ENCODE data around the gene VPS37B. TPM values are rescaled to one million over a fixed set of nuclear protein-coding genes. Genes with fewer than 3 reads are reported as not detected.

VPS37B gene
- total RNA-seq, 1 donor from 2014 or later = 9.5 TPM

DNA sequence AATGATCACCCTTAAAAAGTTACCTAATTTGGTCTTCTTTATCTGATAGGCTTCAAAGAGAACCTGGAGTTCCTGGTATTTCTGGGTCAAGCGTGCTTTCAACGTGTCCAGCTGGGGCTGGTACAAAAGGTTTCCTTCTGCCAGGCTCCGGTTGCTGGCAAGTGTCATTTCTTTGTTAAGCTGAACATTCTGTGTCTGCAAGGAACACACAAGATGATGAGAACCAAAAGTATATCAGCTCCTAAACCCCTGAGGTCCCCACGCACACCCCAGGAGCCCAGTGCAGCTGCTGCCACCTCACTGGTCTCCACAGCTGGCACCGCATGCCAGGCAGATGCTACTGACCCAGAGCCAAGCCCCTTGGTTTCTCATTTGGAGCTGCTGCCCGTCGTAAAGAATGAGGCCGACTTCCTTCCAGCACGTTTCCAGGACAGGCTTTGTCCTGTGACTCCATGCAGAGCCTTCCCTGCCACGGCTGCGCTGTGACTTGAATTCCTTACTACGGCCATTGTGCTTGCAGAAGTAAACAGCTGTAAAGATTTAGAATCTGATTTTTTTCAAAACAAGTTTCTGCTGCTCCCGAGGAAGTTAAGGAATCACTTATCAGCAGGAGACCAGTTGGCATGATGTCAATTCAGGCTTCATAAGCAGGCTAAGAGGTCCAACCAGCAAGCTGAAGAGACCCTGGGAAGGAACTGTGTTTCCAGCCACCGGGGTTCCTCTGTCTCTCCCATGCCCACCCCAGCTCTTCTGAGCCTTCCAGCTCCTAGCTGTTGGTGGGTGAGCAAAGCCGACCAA, 24.9 kb downstream of the VPS37B start:
- no peaks in the 10 kb centered on the region for H3K9me3 Mint-ChIP-seq
- peak overlapping the region; percentile 79 for H3K4me3 Mint-ChIP-seq
- peaks cover 14% of the 10 kb centered on the region for H3K27me3 Mint-ChIP-seq
- peaks cover 47% of the 10 kb centered on the region for H3K4me1 Mint-ChIP-seq
- H3K27ac Mint-ChIP-seq = no peak overlapping the region
- intact Hi-C loops (cut with micrococcal nuclease) = loop anchor here (1.0 to 10.0 kb wide), 2 partner anchors 76 to 204 kb away; no protein-coding TSS in a partner anchor
- peaks cover 49% of the 10 kb centered on the region for H3K36me3 Mint-ChIP-seq (ENCODE audit: low read depth)
- DNase-seq = no peak

DNA sequence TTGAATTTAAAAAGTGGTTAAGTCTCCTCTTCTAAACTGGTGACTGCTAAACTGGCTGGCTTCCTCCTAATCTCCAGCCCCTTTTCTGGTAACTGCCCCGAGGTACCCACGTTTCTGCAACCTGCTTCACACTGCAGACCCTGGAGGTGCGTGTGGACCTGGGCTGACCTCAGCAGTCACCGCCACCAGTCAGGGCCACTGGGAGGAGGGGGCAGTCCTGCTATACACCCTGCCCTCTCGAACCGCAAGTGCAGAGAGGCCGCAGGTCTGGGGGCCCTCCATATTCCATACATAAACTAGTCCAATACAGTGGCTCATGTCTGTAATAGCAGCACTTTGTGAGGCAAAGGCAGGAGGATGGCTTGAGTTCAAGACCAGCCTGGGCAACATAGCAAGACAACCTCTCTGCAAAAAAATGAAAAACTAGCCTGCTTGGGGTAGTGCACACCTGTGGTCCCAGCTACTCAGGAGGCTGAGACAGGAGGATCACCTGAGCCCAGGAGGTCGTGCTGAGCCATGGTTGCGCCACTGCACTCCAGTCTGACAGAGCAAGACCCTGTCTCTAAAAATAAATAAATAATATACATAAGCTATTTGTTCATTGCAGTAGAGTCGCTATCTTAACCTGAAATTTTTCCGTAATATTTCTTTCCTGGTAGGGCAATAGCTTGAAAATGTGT, 25.6 kb downstream of the VPS37B start:
- Mint-ChIP-seq H3K4me3 (no peak overlapping the region), H3K4me1 (peaks cover 40% of the 10 kb centered on the region), H3K27me3 (peaks cover 14% of the 10 kb centered on the region), H3K27ac (no peak overlapping the region), H3K9me3 (no peaks in the 10 kb centered on the region), H3K36me3 (ENCODE audit: low read depth) (peaks cover 49% of the 10 kb centered on the region)
- no peak for DNase-seq
- intact Hi-C loops (cut with micrococcal nuclease) = loop anchor here (10.0 kb wide), 1 partner anchor 204 kb away; no protein-coding TSS in a partner anchor

DNA sequence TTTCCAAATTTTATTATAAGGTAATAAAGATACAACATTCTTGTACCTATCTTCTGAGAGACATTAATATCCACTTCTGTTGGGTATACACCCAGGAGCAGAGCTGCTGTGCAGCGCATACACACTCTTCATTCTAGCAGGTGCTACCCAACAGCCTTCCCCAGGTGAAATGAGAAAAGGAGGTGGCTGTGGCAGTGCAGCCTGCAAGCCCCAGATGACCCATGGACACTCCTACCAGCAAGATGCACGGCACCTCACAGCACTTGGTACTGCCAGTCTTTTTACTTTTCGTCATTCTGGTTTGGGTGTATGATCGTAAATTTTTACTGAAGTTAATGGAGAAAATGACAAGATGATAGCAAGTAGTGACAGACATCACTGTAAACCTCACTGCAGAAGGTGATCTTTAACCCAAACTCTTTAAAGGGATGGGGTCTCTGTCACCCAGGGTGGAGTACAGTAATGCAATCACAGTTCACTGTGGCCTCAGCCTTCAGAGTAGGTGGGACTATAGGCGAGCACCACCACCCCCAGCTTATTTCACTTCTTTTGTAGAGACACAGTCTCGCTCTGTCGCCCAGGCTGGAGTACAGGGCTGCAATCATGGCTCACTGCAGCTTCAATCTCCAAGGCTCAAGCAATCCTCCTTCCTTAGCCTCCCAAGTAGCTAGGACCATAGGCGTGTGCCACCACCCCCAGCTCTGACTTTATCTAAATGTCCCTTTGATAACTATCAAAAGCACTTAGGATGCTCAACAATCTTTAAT, 26.5 kb downstream of the VPS37B start:
- DNase-seq = no peak
- H3K4me1 Mint-ChIP-seq = peaks cover 37% of the 10 kb centered on the region
- H3K36me3 Mint-ChIP-seq (ENCODE audit: low read depth) = peaks cover 55% of the 10 kb centered on the region
- H3K9me3 Mint-ChIP-seq = no peaks in the 10 kb centered on the region
- H3K27me3 Mint-ChIP-seq = peaks cover 14% of the 10 kb centered on the region
- no peak overlapping the region for H3K27ac Mint-ChIP-seq
- H3K4me3 Mint-ChIP-seq = no peak overlapping the region
- intact Hi-C loops (cut with micrococcal nuclease) = no loop called here

DNA sequence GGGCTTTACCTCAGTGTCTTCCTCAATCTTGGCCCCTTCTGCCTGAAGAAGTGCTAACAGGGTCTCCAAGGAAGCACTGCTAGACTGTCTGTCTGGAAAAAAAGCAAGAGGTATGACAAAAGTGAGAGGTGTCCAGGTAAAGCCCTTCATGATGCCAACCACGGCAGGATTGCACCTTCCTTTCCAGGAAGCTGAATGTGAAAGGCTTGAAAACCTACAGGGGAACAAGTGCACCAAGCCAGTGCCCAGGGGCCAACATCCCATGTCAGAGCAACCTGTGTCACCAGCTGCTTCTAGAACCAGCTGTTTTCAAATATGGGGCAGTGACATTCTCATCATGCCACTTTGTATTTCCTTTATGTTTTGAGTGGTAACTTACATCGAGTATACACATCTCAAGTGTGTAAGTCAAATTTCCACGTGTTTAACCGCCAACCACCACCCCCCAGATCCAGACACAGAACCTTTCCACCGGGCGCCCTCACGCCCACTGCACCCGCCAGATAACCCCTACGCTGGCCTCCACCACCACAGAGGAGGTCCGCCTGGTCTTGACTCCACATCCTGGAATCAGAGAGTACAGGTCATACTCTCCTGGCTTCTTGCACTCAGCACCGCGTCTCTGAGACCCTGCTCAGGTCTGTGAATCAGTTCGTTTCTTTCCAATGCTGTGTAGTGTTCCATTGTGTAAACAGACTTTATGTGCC, 27.3 kb downstream of the VPS37B start:
- peaks cover 30% of the 10 kb centered on the region for H3K4me1 Mint-ChIP-seq
- no peak overlapping the region for H3K27ac Mint-ChIP-seq
- no peak overlapping the region for H3K4me3 Mint-ChIP-seq
- H3K36me3 Mint-ChIP-seq (ENCODE audit: low read depth) = peaks cover 54% of the 10 kb centered on the region
- no peak for DNase-seq
- intact Hi-C loops (cut with micrococcal nuclease) = no loop called here
- no peaks in the 10 kb centered on the region for H3K9me3 Mint-ChIP-seq
- peaks cover 11% of the 10 kb centered on the region for H3K27me3 Mint-ChIP-seq

DNA sequence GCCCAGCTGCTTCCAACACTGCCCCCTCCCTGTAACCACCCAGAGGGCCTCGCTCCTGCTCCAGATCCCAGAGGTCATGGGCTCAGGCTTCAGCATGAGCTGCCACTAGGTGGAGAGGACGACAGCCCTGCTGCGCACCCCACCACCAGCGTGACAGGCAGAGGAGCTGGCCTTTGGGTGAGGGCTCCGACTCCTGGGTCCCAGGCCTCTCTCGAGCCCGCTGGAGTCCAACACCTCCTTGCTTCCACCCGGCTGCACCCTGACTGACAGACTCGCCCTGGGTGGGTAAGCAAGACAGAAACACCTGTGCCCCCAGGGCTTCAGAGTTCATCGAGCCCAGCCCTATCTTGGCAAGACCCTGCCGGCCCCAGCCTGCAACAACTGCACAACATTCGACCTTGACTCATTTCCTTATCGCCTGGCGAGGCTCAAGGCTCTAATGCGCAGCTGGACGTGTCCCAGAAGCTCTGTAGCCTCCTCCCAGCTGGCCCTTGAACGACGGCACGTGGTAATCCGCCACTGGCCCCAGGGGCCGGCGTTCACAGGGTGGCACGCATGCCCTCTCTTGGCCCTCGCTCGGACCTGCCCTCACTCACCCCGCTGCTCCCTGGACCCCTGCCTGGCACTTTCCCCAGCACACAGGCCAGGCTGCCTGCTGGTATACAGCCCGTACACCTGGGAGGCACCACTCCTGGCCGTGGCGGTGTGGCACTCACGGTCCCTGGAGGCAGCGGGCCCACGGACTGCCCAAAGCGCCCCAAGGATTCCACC, 28.0 kb downstream of the VPS37B start:
- H3K36me3 Mint-ChIP-seq (ENCODE audit: low read depth) = peaks cover 48% of the 10 kb centered on the region
- no peak for DNase-seq

DNA sequence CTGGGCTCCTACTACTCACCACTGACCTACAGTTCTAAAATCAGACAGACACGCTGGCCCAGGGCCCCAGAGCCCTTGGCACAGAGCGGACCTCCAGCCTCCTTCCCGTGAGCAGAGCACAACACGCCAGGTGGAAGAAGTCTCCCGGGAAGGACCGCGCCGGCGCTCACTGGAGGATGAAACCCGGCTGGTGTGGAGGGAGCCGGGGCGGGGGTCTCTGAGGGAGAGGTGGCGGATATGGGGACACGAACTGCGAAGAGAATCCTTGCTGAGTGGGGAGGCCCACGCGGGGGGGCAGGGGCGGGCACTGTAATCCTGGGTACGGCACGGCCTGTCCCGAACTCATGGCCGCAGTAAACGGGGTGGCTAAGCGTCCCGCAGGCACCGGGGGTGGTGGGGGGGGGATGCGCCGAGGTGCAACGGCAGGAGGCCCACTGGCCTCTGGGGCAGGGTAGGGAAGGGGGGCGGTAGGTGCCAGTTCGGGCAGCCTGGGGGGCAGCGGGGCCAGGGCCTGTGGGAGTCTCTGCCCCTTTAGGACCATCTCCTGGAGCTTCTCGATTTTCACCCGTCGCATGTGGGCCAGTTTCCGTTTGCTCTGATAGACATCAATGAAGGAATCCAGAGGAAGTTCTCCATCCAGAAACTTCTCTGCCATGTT, 28.8 kb downstream of the VPS37B start:
- peaks cover 6% of the 10 kb centered on the region for H3K27me3 Mint-ChIP-seq
- intact Hi-C loops (cut with micrococcal nuclease) = no loop called here
- no peak overlapping the region for H3K4me3 Mint-ChIP-seq

More for the DNA sequence above, 28.0 kb downstream of the VPS37B start:
- intact Hi-C loops (cut with micrococcal nuclease) = no loop called here
- H3K4me3 Mint-ChIP-seq = no peak overlapping the region
- no peak overlapping the region for H3K27ac Mint-ChIP-seq
- peaks cover 9% of the 10 kb centered on the region for H3K27me3 Mint-ChIP-seq
- peaks cover 23% of the 10 kb centered on the region for H3K4me1 Mint-ChIP-seq
- no peaks in the 10 kb centered on the region for H3K9me3 Mint-ChIP-seq

DNA sequence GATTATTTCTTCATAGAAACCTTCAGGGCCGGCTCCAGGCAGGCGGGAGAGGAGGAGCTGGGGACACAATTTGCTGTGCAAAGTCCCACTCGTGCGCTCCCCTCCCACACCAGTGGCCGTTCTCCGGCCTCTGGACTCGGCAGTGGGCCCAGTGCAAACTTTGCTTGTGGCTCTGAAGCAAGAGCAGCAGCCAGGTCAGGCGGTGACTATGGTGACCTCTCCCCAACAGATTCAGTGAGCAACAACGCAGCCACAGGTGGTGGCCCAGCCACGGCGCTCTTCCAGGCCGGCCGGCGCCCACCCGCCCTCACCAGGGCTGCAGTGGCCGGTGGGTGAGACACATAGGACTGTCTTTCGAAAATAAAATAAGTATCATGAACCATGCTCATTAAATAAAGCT, 29.5 kb downstream of the VPS37B start:
- no peak overlapping the region for H3K4me3 Mint-ChIP-seq
- H3K4me1 Mint-ChIP-seq = peaks cover 8% of the 10 kb centered on the region
- no peak for DNase-seq
- H3K36me3 Mint-ChIP-seq (ENCODE audit: low read depth) = peaks cover 41% of the 10 kb centered on the region
- peaks cover 6% of the 10 kb centered on the region for H3K27me3 Mint-ChIP-seq
- intact Hi-C loops (cut with micrococcal nuclease) = no loop called here
- no peaks in the 10 kb centered on the region for H3K9me3 Mint-ChIP-seq
- no peak overlapping the region for H3K27ac Mint-ChIP-seq

More for the DNA sequence above, 28.8 kb downstream of the VPS37B start:
- Mint-ChIP-seq H3K27ac (no peak overlapping the region), H3K4me1 (peaks cover 15% of the 10 kb centered on the region), H3K36me3 (ENCODE audit: low read depth) (peaks cover 45% of the 10 kb centered on the region), H3K9me3 (no peaks in the 10 kb centered on the region)
- DNase-seq = no peak

DNA sequence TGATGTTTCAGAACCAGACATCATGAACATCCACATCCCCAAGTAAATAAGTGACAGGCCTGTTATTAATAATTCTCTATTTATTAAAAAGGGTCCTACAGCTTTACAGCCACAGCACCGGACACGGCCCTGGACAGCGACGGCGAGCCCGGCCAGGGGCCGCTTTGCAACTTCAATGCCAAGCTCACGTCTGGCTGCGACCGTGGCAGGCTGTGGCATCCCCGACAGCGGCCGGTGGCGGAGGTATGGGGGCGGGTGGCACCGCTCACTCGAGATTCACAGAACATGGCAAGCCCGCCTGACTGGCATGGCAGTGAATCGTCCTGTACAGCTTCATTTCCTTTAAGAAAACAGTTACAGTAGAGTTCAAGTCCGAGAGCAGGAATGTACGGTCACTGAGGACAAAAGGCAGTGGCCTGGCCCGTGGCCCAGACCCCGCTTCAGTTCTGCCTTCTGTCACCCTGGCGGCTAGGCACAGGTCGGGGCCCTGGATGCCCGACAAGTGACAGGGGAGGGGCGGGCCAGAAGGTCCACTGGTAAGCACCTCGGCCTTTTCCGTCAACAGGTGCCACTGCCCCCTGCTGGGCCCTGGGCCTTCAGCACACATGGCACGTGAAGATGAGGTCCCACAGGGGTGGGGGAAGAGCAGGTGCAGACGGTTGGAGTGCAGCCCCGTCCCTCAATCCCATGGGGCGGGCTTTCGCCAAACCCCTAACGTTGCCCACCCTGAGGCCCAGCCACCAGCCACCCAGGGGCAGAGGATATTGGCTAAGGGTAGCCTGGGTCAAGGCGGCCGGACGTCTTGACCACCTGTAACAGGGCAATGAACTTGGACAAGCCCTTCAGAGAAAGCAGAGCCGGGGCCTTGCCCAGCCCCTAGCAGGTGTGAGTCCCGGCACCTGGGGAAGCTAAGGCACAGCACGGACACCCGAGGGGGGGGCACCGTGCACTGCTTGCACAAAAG, 30.4 kb downstream of the VPS37B start:
- Mint-ChIP-seq H3K27me3 (peaks cover 6% of the 10 kb centered on the region), H3K9me3 (no peaks in the 10 kb centered on the region), H3K4me3 (no peak overlapping the region), H3K36me3 (ENCODE audit: low read depth) (peaks cover 37% of the 10 kb centered on the region), H3K4me1 (peaks cover 2% of the 10 kb centered on the region), H3K27ac (no peak overlapping the region)
- intact Hi-C loops (cut with micrococcal nuclease) = no loop called here
- DNase-seq = no peak

DNA sequence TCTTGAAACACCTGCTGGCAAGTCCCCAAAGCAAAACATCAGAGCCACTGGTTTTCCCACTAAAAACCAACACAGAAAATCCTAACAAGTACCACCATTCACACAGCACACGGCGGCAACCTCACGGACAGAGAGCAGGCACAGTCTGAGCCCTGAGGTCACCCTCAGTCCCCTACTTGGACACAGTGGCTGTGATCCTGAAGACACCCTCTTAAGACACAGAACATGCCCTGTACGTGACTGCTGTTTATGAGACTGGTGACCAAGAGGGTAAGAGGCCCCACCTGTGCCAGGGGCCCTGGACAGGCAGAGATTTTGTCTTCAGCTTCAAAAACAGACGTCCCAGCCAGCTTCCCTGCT, 31.1 kb downstream of the VPS37B start:
- intact Hi-C loops (cut with micrococcal nuclease) = no loop called here
- DNase-seq = no peak
- H3K27ac Mint-ChIP-seq = no peak overlapping the region
- H3K36me3 Mint-ChIP-seq (ENCODE audit: low read depth) = peaks cover 32% of the 10 kb centered on the region
- no peak overlapping the region for H3K4me3 Mint-ChIP-seq
- no peaks in the 10 kb centered on the region for H3K9me3 Mint-ChIP-seq
- H3K27me3 Mint-ChIP-seq = peaks cover 6% of the 10 kb centered on the region
- H3K4me1 Mint-ChIP-seq = peaks cover 2% of the 10 kb centered on the region

DNA sequence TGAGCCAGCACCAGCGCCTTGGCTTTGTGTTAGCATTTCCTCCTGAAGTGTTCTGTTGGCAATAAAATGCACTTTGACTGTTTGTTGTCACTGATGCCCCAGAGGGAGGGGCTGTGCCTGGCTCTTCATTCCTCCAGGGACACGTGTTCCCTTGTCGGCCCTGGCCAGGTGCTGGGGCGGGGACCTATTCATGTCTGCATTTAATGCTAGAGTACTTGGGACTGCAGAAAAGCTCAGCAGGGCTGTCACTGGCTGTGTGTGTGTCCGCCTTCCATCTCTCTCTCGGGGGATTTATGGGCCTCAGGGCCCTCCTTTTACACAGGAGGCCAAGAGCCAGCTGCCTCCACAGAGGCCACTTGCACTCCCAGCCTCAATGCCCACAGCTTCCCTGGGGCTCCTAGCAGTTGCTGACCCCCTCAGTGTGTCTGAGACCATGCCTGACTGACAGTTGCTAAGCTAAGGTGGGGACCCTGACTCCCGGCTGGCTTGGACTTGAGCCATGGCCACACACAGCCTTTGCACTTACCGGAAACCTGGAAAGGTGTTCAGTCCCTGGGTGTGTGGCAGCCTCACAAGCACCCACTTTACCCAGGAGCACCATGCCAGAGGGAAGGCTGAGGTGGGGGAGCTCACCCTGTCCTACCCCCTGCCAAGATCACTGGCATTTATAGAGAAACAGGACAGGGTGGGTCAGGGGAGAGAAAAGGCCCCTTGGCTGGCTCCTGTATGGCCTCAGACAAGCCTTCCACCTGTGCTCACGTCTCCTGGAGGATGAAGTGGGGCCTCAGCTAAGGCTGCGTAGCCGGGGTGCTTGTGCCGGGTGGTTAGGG, 32.8 kb downstream of the VPS37B start:
- intact Hi-C loops (cut with micrococcal nuclease) = no loop called here
- H3K27me3 Mint-ChIP-seq = no peaks in the 10 kb centered on the region
- no peak for DNase-seq
- peaks cover 2% of the 10 kb centered on the region for H3K4me1 Mint-ChIP-seq
- no peaks in the 10 kb centered on the region for H3K9me3 Mint-ChIP-seq
- no peak overlapping the region for H3K4me3 Mint-ChIP-seq
- no peak overlapping the region for H3K27ac Mint-ChIP-seq
- peaks cover 20% of the 10 kb centered on the region for H3K36me3 Mint-ChIP-seq (ENCODE audit: low read depth)

- Mint-ChIP-seq H3K4me3 (no peak overlapping the region), H3K4me1 (peaks cover 2% of the 10 kb centered on the region), H3K36me3 (ENCODE audit: low read depth) (peaks cover 20% of the 10 kb centered on the region), H3K27ac (no peak overlapping the region), H3K27me3 (no peaks in the 10 kb centered on the region), H3K9me3 (no peaks in the 10 kb centered on the region)
- intact Hi-C loops (cut with micrococcal nuclease) = no loop called here
- no peak for DNase-seq
Observed at GRCh38 chr12:122862110-122862634, 33.8 kb downstream of the VPS37B start.

Data from activated CD4-positive, alpha-beta T cell treated with anti-CD3 and anti-CD28 coated beads, Interleukin-2, amount 10 ng/mL, durations not matched to agents 24 days and 14 days (primary cell).